ENCODE measurements around the gene TMEM184A. TPM values are rescaled to one million over a fixed set of nuclear protein-coding genes. Genes with fewer than 3 reads are reported as not detected.
A peak's percentile ranks its signal among the peaks of the same experiment; 100 is the strongest.

TMEM184A gene
- total and polyA plus RNA-seq, 2 of the 13 experiments (the other 11 are each of a cell fraction or from before 2014, with no cell fraction given), result 9.5 to 20.4 TPM

GRCh38 chr7:1503816-1504775 lies 51.9 kb downstream of the TMEM184A start, which contains the start of gene INTS1 (continued):
- TF ChIP-seq, protein P1, sequence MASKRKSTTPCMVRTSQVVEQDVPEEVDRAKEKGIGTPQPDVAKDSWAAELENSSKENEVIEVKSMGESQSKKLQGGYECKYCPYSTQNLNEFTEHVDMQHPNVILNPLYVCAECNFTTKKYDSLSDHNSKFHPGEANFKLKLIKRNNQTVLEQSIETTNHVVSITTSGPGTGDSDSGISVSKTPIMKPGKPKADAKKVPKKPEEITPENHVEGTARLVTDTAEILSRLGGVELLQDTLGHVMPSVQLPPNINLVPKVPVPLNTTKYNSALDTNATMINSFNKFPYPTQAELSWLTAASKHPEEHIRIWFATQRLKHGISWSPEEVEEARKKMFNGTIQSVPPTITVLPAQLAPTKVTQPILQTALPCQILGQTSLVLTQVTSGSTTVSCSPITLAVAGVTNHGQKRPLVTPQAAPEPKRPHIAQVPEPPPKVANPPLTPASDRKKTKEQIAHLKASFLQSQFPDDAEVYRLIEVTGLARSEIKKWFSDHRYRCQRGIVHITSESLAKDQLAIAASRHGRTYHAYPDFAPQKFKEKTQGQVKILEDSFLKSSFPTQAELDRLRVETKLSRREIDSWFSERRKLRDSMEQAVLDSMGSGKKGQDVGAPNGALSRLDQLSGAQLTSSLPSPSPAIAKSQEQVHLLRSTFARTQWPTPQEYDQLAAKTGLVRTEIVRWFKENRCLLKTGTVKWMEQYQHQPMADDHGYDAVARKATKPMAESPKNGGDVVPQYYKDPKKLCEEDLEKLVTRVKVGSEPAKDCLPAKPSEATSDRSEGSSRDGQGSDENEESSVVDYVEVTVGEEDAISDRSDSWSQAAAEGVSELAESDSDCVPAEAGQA (IDR thresholded peaks at IDR 0.05; ENCODE audit: low read depth), result peak; percentile 61; the same call in 1 of the 2 replicates
- TF ChIP-seq, protein P1 (CRISPR knock-in tag; IDR thresholded peaks at IDR 0.05; ENCODE audit: borderline replicate concordance), result no peak
- TF ChIP-seq, protein P2, sequence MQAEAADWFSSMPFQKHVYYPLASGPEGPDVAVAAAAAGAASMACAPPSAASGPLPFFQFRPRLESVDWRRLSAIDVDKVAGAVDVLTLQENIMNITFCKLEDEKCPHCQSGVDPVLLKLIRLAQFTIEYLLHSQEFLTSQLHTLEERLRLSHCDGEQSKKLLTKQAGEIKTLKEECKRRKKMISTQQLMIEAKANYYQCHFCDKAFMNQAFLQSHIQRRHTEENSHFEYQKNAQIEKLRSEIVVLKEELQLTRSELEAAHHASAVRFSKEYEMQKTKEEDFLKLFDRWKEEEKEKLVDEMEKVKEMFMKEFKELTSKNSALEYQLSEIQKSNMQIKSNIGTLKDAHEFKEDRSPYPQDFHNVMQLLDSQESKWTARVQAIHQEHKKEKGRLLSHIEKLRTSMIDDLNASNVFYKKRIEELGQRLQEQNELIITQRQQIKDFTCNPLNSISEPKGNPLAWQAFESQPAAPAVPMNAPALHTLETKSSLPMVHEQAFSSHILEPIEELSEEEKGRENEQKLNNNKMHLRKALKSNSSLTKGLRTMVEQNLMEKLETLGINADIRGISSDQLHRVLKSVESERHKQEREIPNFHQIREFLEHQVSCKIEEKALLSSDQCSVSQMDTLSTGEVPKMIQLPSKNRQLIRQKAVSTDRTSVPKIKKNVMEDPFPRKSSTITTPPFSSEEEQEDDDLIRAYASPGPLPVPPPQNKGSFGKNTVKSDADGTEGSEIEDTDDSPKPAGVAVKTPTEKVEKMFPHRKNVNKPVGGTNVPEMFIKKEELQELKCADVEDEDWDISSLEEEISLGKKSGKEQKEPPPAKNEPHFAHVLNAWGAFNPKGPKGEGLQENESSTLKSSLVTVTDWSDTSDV (CRISPR knock-in tag; IDR thresholded peaks at IDR 0.05), result 0 out of 2 replicates have a peak, but pooled peaks have one; percentile 43
- peak; percentile 75; the same call in 1 of the 2 replicates for TF ChIP-seq MED1 (CRISPR knock-in tag; IDR thresholded peaks at IDR 0.05)
- TF ChIP-seq ZBTB8A (CRISPR knock-in tag; IDR thresholded peaks at IDR 0.05; ENCODE audit: borderline replicate concordance, low read depth), result no peak
- no peak for TF ChIP-seq ZNF549 (CRISPR knock-in tag; IDR thresholded peaks at IDR 0.05)
- TF ChIP-seq POLR2G (IDR thresholded peaks at IDR 0.05; ENCODE audit: low read depth, low read length), result peak; percentile 84
- TF ChIP-seq ZBTB4 (CRISPR knock-in tag; IDR thresholded peaks at IDR 0.05; ENCODE audit: borderline replicate concordance), result no peak
- TF ChIP-seq ZFP36L2 (CRISPR knock-in tag; IDR thresholded peaks at IDR 0.05), result no peak
- no peak for TF ChIP-seq ZNF12 (CRISPR knock-in tag; IDR thresholded peaks at IDR 0.05)
- TF ChIP-seq ZNF547 (CRISPR knock-in tag; IDR thresholded peaks at IDR 0.05), result peak; percentile 87
- TF ChIP-seq ZSCAN20 (CRISPR knock-in tag; IDR thresholded peaks at IDR 0.05; ENCODE audit: borderline replicate concordance), result no peak
- TF ChIP-seq CEBPG (CRISPR knock-in tag; IDR thresholded peaks at IDR 0.05), result no peak; the same call in 1 of the 2 replicates
- TF ChIP-seq, protein P3, sequence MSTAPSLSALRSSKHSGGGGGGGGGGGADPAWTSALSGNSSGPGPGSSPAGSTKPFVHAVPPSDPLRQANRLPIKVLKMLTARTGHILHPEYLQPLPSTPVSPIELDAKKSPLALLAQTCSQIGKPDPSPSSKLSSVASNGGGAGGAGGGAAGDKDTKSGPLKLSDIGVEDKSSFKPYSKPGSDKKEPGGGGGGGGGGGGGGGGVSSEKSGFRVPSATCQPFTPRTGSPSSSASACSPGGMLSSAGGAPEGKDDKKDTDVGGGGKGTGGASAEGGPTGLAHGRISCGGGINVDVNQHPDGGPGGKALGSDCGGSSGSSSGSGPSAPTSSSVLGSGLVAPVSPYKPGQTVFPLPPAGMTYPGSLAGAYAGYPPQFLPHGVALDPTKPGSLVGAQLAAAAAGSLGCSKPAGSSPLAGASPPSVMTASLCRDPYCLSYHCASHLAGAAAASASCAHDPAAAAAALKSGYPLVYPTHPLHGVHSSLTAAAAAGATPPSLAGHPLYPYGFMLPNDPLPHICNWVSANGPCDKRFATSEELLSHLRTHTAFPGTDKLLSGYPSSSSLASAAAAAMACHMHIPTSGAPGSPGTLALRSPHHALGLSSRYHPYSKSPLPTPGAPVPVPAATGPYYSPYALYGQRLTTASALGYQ (CRISPR knock-in tag; IDR thresholded peaks at IDR 0.05), result peak; percentile 64; the same call in 1 of the 2 replicates

Measured in HepG2 (cell line).